Bone marrow (tissue), 2 donors: ENCODE data around the gene ATP6V0C.

ENCODE experiments used
- DNase-seq, 2 donors: peaks; one replicate each; lab custom pipeline; 2025; lab: John Stamatoyannopoulos, UW

The ATP6V0C gene

DNA sequence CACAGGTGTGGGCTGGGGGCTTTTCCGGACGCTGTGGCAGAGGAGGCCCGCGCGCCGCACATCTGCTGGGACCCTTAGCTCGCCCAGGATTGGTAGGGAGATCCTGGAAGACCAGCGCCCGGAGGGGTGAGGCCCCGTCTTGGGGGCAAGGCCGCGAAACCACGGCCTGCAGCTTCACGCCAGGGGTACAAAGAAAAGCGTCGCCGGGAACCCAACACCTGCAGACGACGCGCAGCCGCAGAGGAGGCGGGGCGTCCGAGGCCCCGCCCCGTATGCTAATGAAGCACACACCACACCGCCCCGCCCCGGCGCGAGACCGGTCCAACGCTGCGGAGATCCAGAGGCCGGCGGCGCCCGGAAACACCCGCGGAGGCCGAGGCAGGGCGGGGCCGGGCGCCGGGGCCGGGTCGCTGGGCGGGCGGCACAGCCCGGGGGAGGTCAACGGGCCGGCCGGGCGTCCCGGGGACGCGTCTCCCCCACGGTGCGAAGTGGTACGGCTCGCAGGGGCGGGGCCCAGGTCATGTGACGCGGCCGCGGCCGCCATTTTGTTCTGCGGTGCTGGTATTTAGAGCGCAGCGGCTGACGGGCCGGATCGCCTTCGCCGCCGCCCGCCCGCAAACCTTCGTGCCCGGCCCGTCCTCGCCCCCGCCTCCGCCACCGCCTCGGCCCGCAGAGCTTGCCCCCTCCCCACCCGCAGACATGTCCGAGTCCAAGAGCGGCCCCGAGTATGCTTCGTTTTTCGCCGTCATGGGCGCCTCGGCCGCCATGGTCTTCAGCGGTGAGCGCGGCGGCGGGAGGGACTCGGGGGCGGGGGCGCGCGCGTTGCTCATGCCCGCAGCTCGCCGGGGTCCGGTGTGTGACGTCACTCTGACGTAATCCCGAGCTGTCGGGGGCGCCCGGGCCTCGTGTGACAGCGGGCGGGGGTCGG lies at the start of gene ATP6V0C:
Gene ATP6V0C, plus strand, starts transcription at position 548 of the 928 bp plus-strand sequence. Its CDS starts 152 bp downstream, at position 700.
- DNase-seq = peak; percentile 61 to 88

GRCh38 chr16:2464333-2464732 lies 49.4 kb upstream of the ATP6V0C start:
- no peak for DNase-seq

- DNase-seq = no peak
Measured at GRCh38 chr16:2465653-2466415, 47.9 kb upstream of the ATP6V0C start.

DNA sequence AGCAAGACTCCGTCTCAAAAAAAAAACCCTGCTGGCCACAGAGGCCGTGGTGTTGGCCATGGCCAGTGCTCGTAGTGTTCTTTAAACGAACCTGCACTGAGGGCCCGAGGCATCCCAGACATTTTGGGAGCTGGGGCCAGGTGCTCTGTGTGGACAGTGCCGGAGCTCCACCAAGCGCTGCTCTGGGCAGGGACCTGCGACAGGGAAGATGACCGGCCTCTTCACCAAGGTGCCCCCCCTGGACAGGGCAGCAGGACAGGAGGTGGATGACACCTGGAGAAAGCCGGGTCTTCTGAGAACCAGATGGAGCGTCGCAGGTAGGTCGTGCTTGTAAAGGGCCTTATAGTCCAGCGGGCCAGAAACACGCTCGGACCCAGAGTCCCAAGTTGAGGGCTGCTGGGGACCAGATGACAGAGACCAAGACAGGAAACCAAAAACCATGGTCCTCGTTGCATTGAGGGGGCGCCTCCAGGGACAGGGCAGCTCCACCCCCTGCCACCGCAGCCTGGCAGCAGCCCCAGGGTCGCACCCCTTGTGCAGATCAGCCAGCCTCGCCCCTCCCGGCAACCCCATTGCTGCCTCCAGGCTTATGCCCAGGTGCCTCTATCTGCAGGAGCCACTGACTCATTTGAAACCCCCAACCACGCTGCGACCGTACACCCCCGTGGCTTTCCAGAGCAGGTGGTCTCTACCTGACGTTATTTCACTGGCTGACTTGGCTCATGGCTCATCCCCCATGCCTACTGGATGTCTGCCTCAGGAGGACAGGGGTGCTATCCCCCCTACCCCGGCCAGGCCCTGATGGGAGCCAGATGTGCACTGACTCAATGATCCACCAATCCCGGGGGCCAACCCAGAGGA lies 46.9 kb upstream of the ATP6V0C start:
- DNase-seq = no peak

DNA sequence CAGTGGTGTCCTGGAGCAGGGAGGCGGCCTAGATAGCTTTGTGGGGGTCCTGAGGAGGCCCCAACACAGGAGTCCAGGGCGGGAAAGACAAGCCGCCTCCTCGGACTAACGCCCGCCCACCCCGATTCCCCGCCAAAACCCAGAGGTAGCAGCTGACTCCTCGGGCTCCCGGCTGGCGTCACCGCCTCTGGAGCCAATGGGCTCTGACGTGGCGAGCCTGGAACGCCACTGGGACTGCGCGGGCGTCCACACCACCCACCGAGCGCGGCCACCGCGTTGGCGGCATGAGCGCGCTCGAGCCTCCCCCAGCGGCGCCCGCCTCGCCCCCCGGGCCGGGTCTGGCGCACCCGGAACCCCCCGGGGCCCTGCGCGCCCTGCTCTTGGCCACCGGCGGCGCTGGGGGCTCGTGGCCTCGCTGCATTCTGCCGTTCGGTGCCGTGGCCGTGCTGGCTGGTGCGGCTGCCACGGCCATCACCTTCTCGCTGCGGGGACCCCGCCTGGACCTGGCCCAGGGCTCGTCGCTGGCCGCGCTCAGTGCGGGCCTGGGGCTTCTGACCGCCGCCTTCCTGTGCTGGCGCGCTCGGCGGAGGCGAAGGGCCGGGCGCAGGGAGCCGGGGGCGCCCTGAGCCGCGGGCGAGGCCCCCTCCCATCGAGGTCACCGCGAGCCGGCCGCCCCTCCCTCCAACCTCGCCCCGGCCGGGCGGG lies 46.1 kb upstream of the ATP6V0C start:
- no peak for DNase-seq

DNA sequence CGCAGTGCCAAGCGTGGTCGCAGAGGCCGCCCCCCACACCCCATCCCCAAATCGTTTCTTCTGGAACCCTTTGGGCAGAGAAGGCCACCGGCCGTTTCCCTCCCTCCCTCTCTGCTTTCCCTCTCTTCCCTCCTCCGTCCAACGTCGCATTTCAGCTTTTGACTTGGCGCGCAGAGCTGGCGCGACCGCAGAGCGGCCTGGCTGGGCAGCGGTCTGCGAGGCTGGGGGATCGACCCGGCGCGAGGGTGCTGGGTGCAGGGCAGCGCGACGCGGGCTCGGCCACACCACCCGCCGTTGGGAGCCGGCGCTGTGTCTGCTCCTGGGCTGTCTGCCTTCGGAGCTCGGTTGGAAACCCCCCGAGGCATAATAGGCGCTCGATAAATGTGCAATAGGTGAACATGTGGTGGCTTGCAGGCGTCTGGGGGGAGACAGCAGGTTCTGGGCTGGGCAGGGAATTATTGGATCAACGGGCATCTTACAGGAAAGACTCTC lies 45.5 kb upstream of the ATP6V0C start:
- no peak for DNase-seq

DNA sequence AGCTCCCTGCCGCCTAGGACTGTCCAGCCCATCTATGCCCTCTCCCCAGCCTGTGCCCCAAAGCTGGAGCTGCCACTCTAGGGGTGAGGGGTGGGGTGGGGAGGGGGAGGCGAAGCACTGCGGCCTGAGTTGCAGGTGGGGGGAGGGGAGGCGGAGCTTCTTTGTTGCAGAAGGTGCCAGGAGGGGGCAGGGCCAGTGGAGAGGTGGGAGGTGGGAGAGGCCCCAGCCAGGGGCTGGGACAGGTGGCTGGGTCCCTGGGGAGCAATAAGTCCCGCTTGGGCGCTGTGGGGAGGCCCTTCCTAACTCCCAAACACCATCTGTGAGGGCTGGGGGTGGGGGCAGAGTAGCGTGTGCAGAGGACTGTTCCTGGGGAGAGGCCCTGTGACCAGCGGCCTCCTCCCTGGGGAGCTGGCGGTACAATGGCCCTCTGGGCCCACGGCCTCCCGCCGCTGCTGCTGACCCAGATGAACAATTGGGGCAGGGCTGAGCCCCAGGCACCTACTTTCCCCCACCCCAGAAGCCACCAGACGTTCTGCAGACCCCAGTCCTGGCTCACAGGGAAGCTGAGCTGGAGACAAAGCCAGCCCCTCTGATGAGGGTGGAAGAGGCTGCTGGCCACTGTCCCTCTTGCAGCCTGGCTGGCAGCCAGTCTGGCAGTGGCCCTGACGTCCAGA lies 44.9 kb upstream of the ATP6V0C start:
- DNase-seq = no peak

DNA sequence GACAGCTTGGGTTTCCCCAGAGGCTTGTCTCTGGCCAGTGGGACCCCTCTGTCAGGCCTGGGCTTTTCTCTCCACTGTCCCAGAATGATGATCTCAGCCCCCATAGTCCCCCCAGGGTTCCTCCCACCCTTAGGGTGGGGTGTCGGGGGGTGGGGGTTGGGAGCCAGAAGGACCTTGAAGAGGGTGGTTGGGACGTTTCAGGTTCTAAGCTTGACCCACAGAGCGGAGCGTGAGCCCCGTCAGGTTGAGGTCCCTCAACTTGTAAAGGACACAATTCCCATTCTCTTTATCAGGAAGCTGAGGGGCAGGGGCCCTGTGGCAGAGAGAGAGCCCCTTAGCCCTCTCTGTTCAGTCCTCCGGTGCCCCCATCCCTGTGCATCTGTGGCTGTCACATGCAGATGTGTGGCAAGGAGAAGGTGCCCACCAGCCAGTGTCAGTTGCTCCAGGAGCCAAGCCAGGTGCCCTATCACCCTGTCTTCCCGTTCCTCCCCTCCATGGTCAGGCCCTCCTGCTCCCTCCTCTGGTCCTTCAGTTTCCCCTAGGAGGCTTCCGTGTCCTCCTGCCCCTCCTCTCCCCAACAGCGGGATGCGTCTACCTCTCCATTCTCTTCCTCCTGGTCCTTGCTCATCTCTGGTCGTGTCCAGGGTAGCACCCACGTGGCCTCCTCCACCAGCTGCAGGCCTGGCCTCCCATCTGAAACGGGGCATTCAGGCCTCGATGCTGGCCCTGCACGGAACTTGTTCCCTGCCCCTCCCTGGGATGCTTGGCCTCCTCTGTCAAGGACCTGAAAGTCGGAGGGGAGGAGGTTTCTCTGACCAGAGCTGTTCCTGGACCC lies 44.1 kb upstream of the ATP6V0C start:
- DNase-seq = no peak

- DNase-seq = no peak
Measured at GRCh38 chr16:2470234-2470601, 43.5 kb upstream of the ATP6V0C start.

- no peak for DNase-seq
Measured at GRCh38 chr16:2470603-2471015, 43.1 kb upstream of the ATP6V0C start.

- DNase-seq = no peak
Measured at GRCh38 chr16:2471016-2471652, 42.6 kb upstream of the ATP6V0C start, which contains the start of gene NTN3. Gene NTN3, plus strand, starts transcription at chr16:2471297. Its CDS starts 405 bp downstream, at chr16:2471702.

GRCh38 chr16:2471653-2472487 lies 41.9 kb upstream of the ATP6V0C start:
- DNase-seq = no peak

- no peak for DNase-seq
Measured at GRCh38 chr16:2472488-2472864, 41.3 kb upstream of the ATP6V0C start.

- no peak for DNase-seq
Measured at GRCh38 chr16:2472885-2473445, 40.8 kb upstream of the ATP6V0C start.

DNA sequence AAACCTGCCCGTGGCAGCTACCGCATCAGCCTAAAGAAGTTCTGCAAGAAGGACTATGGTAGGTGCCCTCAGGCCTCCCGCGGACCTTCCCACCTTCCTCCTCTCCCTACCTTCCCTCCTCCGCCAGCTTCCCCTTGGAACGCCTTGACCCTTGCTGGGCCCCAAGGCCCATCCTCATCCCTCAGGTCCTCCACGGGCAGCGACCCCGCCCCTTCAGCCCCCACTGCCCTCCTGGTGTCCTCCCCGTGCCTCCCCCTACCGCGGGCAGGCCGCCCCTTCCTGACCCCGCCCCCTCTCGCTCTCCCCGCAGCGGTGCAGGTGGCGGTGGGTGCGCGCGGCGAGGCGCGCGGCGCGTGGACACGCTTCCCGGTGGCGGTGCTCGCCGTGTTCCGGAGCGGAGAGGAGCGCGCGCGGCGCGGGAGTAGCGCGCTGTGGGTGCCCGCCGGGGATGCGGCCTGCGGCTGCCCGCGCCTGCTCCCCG lies 40.3 kb upstream of the ATP6V0C start:
- no peak for DNase-seq

DNA sequence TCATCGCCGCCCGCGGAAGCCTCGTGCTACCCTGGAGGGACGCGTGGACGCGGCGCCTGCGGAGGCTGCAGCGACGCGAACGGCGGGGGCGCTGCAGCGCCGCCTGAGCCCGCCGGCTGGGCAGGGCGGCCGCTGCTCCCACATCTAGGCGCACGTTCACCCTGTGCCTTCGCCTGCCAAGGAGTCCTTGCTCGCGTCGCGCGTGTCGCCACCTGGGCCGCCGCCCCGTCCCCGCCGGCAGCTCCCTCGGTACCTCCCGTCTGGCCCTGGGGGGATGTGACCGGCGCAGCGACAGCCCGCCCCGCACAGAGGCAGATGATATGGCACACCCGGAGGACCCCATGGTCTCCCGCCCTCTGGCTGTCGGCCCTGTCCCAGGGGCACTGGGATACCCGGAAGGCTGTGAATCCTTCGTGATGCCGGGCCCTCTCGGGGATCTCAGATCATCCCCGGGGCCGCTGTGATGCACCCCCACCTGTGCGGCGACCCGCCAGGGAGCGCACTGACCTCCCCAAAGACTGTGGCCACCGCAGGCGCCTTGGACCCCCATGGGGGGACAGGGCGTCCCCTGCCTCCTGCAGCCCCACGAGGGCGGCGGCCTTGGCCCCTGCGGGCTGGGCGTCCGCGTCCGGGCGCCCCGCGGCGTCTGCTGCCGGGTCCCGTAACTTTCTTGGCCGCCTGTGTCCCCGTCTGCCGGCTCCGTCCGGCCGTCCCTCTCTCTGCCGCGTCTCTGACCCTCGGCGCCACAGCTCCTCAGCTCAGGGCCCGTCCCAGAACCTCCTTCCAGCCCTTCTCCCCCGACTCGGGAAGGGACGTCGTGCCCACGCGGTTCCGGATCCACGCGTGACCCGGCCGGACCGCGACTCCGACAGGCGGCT lies 39.5 kb upstream of the ATP6V0C start:
- peak in 1 of 2 donors; percentile 64 for DNase-seq
